ENCODE measurements around the gene FBXW7.

DNA sequence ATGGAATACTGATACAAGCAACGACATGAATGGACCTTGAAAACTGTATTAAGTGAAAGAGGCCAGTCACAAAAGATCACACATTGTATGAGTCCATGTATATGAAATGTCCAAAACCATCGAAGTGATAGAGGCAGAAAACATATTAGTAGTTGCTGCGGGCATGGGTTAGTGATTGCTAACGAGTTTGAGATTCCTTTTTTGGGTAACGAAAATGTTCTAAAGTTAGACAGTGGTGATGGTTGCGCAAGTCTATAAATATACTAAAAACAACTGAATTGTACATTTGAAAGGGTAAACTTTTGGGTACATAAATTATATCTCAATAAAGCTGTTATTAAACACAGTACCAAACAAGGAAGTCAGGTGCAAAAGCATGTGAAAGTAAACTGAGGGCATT, 234.5 kb downstream of the FBXW7 start:
- TF ChIP-seq, protein P1, sequence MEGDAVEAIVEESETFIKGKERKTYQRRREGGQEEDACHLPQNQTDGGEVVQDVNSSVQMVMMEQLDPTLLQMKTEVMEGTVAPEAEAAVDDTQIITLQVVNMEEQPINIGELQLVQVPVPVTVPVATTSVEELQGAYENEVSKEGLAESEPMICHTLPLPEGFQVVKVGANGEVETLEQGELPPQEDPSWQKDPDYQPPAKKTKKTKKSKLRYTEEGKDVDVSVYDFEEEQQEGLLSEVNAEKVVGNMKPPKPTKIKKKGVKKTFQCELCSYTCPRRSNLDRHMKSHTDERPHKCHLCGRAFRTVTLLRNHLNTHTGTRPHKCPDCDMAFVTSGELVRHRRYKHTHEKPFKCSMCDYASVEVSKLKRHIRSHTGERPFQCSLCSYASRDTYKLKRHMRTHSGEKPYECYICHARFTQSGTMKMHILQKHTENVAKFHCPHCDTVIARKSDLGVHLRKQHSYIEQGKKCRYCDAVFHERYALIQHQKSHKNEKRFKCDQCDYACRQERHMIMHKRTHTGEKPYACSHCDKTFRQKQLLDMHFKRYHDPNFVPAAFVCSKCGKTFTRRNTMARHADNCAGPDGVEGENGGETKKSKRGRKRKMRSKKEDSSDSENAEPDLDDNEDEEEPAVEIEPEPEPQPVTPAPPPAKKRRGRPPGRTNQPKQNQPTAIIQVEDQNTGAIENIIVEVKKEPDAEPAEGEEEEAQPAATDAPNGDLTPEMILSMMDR (IDR thresholded peaks at IDR 0.05): no peak
- TF ChIP-seq POLR2A (IDR thresholded peaks at IDR 0.05): no peak

Measured in lower leg skin (tissue), 3 donors.